OCI-LY7 (cell line): ENCODE data around the gene PPM1J.

ENCODE experiments used
- EZH2phosphoT487 ChIP-seq: fragments of 200-600 bp; sonication (generic); IDR thresholded peaks from 2 replicates; pipeline ENCODE4 v1.6.1; 2018; ENCODE audit warnings: low read depth, borderline replicate concordance, mild to moderate bottlenecking, mixed run types, antibody characterized with exemption, low read length, moderate library complexity, mixed read lengths
- TF ChIP-seq, protein P1 (sequence below): fragments of 200-600 bp; sonication (generic); conservative IDR thresholded peaks from 2 replicates; pipeline ENCODE4 v1.5.1; 2014; ENCODE audit warnings: mild to moderate bottlenecking, antibody characterized with exemption, low read length, moderate library complexity, mixed read lengths

DNA sequence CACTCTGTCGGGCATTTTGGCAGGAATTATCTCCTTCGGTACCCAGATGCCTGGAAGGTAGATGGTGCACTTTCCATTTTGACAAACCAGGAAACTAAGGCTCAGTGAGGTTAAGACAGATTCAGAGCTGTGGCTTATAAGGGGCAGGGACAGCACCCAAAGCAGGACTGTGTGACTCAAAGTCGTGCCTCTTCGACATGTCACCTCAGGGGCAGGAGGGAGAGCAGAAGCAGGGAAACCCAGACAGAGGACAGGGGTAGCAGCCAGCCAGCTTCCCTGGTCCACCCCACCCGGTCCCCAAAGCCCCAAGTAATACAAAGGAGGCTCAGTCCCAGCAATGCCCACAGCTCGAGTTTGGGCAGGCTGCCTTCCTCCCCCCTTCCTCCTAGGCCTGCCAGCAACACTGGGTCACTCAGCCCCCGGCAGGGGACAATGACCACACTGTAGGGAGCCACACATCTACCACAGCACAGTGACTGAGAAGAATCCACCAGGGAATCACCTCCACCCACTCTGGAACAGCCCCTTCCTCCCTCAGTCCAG, 10.7 kb downstream of the PPM1J start:
- TF ChIP-seq, protein P1, sequence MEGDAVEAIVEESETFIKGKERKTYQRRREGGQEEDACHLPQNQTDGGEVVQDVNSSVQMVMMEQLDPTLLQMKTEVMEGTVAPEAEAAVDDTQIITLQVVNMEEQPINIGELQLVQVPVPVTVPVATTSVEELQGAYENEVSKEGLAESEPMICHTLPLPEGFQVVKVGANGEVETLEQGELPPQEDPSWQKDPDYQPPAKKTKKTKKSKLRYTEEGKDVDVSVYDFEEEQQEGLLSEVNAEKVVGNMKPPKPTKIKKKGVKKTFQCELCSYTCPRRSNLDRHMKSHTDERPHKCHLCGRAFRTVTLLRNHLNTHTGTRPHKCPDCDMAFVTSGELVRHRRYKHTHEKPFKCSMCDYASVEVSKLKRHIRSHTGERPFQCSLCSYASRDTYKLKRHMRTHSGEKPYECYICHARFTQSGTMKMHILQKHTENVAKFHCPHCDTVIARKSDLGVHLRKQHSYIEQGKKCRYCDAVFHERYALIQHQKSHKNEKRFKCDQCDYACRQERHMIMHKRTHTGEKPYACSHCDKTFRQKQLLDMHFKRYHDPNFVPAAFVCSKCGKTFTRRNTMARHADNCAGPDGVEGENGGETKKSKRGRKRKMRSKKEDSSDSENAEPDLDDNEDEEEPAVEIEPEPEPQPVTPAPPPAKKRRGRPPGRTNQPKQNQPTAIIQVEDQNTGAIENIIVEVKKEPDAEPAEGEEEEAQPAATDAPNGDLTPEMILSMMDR, result no peak
- TF ChIP-seq EZH2phosphoT487, result no peak
